GM12873 (cell line): ENCODE data around the gene MRRF.

Source experiments
- TF ChIP-seq, protein P1 (sequence below): IDR thresholded peaks from 2 replicates; pipeline ENCODE4 v1.5.1; 2012; ENCODE audit warnings: low read depth, mild to moderate bottlenecking, moderate library complexity, low read length, control low read depth; ENCODE audit not compliant: insufficient read depth; ENCODE audit errors: missing control alignments

MRRF gene

DNA sequence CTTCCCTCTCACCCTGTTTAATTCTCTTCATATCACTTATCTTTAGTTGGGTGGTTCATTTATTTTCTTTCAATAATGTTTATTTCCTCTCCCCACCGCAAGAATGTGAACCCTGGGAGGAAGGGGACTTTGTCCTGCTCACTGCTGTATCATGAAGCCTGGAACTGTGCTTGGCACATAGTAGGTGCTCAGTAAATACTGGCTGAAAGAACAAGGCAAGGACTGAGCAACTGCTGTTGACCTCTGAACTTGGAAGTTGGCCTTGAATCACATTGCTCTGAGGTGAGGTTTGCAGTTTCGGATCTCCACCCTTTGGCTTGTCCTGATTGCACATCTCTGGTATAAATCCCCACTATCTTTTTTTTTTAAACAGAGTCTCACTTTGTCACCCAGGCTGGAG is 84.1 kb downstream of the MRRF start:
- TF ChIP-seq, protein P1, sequence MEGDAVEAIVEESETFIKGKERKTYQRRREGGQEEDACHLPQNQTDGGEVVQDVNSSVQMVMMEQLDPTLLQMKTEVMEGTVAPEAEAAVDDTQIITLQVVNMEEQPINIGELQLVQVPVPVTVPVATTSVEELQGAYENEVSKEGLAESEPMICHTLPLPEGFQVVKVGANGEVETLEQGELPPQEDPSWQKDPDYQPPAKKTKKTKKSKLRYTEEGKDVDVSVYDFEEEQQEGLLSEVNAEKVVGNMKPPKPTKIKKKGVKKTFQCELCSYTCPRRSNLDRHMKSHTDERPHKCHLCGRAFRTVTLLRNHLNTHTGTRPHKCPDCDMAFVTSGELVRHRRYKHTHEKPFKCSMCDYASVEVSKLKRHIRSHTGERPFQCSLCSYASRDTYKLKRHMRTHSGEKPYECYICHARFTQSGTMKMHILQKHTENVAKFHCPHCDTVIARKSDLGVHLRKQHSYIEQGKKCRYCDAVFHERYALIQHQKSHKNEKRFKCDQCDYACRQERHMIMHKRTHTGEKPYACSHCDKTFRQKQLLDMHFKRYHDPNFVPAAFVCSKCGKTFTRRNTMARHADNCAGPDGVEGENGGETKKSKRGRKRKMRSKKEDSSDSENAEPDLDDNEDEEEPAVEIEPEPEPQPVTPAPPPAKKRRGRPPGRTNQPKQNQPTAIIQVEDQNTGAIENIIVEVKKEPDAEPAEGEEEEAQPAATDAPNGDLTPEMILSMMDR = no peak

DNA sequence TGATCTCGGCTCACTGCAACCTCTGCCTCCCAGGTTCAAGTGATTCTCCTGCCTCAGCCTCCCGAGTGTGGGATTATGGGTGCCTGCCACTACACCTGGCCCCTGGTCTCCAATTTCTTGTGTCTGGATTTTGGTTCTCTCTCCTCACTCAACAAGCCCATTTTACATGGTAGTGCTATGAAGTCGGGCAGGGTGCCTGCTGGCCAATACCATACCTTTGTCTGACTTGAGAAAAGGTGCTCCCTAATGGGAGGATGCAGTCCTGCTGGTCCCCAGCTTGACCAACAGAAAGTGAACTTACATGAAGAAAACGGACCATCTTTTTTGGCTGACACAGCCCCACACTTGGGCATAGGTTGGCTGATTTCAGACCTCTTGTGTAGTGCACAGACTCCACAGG is 84.5 kb downstream of the MRRF start:
- TF ChIP-seq, protein P1 = no peak

DNA sequence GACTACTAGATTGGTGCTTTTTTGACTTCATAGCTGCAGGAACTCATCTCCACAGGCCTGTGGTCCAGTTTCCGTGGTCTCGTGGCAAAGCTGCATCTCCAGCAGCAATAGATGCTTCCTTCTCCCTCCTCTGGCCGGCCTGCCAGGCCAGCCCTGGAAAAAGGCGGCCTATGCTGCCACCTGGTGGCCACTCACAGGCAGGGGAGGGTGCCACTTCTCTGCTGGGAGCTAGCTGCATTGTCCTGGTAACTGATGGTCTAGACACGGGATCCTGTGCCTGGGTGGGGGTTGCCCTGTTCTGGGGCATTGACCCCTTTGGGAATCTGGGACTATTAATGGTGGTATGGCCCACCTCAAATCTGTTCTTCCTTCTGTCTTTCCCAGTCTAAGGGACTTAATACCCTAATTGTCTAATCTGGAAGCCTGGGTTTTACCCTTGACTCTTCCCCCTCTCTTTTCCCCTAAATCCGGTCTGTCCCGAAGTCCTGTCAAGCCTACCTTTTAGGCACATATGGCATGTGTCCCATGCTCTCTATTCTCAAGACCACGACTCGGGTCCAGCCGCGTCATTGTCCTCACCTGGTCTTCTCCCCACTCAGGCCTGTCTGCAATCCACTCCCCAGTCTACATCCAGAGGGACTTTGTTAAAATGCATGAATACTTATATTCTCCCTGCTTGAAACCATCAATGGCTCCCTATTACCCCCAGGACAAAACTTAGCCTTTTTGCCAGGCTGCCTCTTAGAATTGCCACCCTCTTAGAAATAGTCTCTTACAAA is 86.1 kb downstream of the MRRF start:
- TF ChIP-seq, protein P1 = peak; percentile 94

DNA sequence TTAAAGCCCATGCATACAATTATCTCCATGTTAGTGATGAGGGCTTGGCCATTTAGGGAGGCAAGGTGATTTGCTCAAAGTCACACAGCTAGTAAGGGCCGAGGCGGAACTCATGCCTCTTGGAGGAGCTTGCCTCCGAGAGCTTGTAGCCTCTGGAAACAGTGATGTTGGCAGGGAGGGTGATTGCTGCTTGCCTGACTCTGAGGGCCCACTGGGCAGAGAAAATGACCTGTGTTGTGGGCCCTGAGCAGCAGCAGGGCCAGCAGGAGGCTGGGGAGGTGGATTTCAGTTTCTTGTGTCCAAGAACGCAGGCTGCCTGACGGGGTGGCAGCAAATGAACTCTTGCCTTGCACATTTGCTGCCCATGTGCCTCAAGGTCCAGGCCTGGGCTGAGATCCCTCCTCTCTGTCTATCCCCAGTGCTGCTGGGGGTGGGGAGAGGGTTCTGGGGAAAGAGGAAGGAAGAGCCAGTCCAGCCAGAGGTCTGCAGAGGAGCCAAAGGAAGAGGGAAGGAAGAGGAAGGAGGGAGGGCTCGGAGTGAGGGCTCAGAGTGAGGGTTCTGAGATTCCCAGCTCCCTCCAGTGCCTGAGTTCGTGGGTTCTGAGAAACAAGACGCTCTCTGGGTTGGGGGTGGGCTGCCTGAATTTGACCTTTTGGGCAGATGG is 90.0 kb downstream of the MRRF start:
- TF ChIP-seq, protein P1 = no peak

DNA sequence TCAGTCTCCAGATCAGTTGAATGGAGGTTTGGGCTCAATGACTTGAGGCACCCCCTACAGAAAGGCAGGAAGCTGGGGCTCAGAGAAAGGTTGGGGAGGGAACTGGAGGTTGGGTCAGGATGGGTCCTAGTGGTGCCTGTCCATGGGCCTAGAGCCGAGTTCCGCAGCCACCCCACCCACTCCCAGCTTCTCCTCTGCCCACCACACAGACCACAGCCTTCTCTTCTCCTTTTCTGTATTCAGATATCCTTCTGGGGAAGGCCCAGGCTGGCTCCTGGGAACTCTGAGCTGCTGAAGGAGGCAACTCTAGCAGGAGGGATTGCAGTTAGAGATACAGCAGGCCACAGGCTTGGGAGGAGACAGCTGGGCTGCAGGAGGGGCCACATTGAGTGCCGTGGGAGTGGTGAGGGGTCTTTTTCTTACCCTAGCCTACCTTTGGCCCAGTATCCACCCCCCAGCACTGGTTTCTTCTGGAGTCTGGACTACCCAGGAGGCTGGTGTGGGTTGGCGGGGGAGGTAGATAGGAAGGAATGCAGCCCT is 90.7 kb downstream of the MRRF start:
- TF ChIP-seq, protein P1 = no peak

DNA sequence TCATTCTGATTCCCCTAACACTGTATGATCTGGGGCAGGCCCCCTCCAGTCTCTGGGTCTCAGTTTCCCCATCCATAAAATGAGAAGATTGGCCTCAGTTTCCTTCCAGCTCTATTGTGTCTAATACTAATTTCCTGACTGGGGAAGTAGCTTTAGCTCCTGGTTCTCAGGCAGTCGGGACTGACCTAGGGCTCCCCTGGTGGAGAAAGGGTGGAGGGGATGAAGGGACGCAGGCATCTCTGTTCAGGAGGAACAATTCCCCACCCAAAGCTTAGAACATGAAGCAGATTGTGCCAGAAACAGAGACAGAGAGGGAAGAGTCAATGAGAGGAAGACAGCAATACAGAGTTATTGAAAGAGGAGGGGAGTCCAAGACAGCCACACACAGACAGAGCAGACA is 91.9 kb downstream of the MRRF start:
- TF ChIP-seq, protein P1 = peak; percentile 43

DNA sequence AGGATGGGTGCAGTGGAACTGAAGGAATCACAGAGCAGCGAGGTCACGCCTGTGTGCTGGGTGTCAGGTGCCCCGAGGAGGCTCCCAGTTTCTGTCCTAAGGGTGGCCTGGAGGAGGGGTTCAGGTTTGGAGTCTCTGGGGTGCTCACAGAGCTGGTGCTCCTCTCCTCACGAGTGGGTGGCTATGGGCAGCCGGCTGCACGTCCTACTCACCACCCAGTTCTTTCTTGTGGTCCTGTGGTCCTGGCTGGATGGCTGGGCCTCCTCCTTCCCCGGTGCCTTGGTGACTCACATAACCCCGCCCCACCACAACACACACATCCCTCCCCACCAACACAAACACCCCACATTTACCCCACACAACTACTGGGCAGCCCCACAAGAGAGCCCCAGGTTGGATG is 96.2 kb downstream of the MRRF start:
- TF ChIP-seq, protein P1 = no peak
